ENCODE measurements around the gene IGSF10. TPM values are rescaled to one million over a fixed set of nuclear protein-coding genes. Genes with fewer than 3 reads are reported as not detected.

The IGSF10 gene
- total and polyA plus RNA-seq, 2 donors (not counting 1 experiment from before 2014, with no cell fraction given), result 0.03 TPM; not detected in 1

DNA sequence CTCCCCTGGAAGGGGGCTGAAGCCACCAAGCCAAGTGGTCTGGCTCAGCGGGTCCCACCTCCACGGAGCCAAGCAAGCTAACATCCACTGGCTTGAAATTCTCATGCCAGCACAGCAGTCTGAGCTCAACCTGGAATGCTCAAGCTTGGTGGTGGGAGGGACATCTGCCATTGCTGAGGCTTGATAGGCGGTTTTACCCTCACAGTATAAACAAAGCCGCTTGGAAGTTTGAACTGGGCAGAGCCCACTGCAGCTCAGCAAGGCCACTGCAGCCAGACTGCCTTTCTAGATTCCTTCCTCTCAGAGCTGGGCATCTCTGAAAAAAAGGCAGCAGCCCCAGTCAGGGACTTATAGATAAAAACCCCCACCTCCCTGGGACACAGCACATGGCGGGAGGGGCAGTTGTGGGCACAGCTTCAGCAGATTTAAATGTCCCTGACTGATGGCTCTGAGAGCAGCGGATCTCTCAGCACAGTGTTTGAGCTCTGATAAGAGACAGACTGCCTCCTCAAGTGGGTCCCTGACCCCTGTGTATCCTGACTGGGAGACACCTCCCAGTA is 23.2 kb upstream of the IGSF10 start:
- H3K4me2 ChIP-seq (replicated peaks; ENCODE audit: low read depth, low read length, poor library complexity, severe bottlenecking), result no peak overlapping the region
- Mint-ChIP-seq H3K4me3 (no peak overlapping the region), H3K9me3 (ENCODE audit: insufficient read depth) (peaks cover 7% of the 10 kb centered on the region), H3K4me1 (no peaks in the 10 kb centered on the region), H3K27me3 (peaks cover 12% of the 10 kb centered on the region), H3K27ac (no peak overlapping the region)
- H3K4me1 ChIP-seq (ENCODE audit: control insufficient read depth in 2 of 2, insufficient read depth in 2 of 2, low read length in 2 of 2), result no peaks in the 10 kb centered on the region
- DNase-seq (no peak), ATAC-seq (ENCODE audit: low read depth) (no peak)
- H4K20me1 ChIP-seq (ENCODE audit: control insufficient read depth, insufficient read depth, low read length, poor library complexity, severe bottlenecking), result no peaks in the 10 kb centered on the region
- WGBS (ENCODE audit: insufficient coverage), result 91% methylated on average over 6 of the region's 6 CpGs
- H2AFZ ChIP-seq (ENCODE audit: insufficient read depth, low read depth, low read length, poor library complexity, severe bottlenecking), result no peak overlapping the region
- no peaks in the 10 kb centered on the region for H3K79me2 ChIP-seq (ENCODE audit: control insufficient read depth, insufficient read depth, low read length)
- peaks cover 0 to 3% (median 0%) of the 10 kb centered on the region in 4 experiments for H3K27me3 ChIP-seq (replicated peaks in 1 of 4; ENCODE audit: control extremely low read depth in 1 of 4, control insufficient read depth in 3 of 4, insufficient read depth in 4 of 4, low read length in 3 of 4)
- no peaks in the 10 kb centered on the region for H3K36me3 ChIP-seq (replicated peaks in 1 of 2; ENCODE audit: control extremely low read depth in 1 of 2, control insufficient read depth in 1 of 2, extremely low read depth in 1 of 2, insufficient read depth in 2 of 2, low read length in 1 of 2)
- H3K4me3 ChIP-seq (ENCODE audit: control extremely low read depth in 1 of 5, extremely low read depth in 1 of 5, insufficient read depth in 1 of 5, low read depth in 2 of 5, low read length in 4 of 5), result no peak overlapping the region
- no peak overlapping the region for H3K27ac ChIP-seq (ENCODE audit: low read length in 2 of 2)
- H3K9ac ChIP-seq (ENCODE audit: low read length), result no peak overlapping the region
- peaks cover 0 to 23% (median 2%) of the 10 kb centered on the region in 3 donors for H3K9me3 ChIP-seq (ENCODE audit: control extremely low read depth in 1 of 3, control insufficient read depth in 2 of 3, insufficient read depth in 1 of 3, low read length in 2 of 3)
- intact Hi-C loops (cut with micrococcal nuclease), result no loop called here
- TF ChIP-seq EZH2 (IDR thresholded peaks at IDR 0.05; ENCODE audit: borderline replicate concordance, insufficient read depth, low read depth, low read length, poor library complexity, severe bottlenecking), result no peak
- TF ChIP-seq, protein P1, sequence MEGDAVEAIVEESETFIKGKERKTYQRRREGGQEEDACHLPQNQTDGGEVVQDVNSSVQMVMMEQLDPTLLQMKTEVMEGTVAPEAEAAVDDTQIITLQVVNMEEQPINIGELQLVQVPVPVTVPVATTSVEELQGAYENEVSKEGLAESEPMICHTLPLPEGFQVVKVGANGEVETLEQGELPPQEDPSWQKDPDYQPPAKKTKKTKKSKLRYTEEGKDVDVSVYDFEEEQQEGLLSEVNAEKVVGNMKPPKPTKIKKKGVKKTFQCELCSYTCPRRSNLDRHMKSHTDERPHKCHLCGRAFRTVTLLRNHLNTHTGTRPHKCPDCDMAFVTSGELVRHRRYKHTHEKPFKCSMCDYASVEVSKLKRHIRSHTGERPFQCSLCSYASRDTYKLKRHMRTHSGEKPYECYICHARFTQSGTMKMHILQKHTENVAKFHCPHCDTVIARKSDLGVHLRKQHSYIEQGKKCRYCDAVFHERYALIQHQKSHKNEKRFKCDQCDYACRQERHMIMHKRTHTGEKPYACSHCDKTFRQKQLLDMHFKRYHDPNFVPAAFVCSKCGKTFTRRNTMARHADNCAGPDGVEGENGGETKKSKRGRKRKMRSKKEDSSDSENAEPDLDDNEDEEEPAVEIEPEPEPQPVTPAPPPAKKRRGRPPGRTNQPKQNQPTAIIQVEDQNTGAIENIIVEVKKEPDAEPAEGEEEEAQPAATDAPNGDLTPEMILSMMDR (IDR thresholded peaks at IDR 0.05), result no peak
- ChIA-PET CTCF (no interaction called here), POLR2A (no interaction called here)

DNA sequence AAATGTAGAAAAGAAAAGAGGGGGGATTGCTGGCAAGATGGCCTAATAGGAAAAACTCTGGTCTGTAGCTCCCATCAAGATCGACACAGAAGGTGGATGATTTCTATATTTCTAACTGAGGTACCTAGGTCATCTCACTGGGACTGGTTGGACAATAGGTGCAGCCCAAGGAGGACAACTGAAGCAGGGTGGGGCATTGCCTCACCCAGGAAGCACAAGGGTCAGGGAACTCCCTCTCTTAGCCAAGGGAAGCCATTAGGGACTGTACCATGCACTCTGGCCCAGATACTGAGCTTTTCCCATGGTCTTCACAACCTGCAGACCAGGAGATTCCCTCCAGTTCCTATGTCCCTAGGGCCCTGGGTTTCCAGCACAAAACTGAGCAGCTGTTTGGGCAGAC is 22.6 kb upstream of the IGSF10 start:
- CTCF ChIA-PET, result interaction anchor here (0.8 to 5.6 kb wide), 2 partner anchors 15 to 44 kb away, joined by 3 to 32 read pairs; no protein-coding TSS in a partner anchor
- intact Hi-C loops (cut with micrococcal nuclease), result no loop called here

More for the DNA sequence above, 22.6 kb upstream of the IGSF10 start:
- Mint-ChIP-seq H3K27ac (no peak overlapping the region), H3K4me3 (no peak overlapping the region), H3K27me3 (peaks cover 12% of the 10 kb centered on the region), H3K9me3 (ENCODE audit: insufficient read depth) (peaks cover 7% of the 10 kb centered on the region), H3K4me1 (no peaks in the 10 kb centered on the region)
- H3K4me1 ChIP-seq (ENCODE audit: control insufficient read depth in 2 of 2, insufficient read depth in 2 of 2, low read length in 2 of 2), result no peaks in the 10 kb centered on the region
- POLR2A ChIA-PET, result no interaction called here
- H3K27ac ChIP-seq (ENCODE audit: low read length in 2 of 2), result no peak overlapping the region
- DNase-seq, result no peak
- H3K9ac ChIP-seq (ENCODE audit: low read length), result no peak overlapping the region
- no peaks in the 10 kb centered on the region for H3K36me3 ChIP-seq (replicated peaks in 1 of 2; ENCODE audit: control extremely low read depth in 1 of 2, control insufficient read depth in 1 of 2, extremely low read depth in 1 of 2, insufficient read depth in 2 of 2, low read length in 1 of 2)
- peaks cover 0 to 3% (median 0%) of the 10 kb centered on the region in 4 experiments for H3K27me3 ChIP-seq (replicated peaks in 1 of 4; ENCODE audit: control extremely low read depth in 1 of 4, control insufficient read depth in 3 of 4, insufficient read depth in 4 of 4, low read length in 3 of 4)
- no peak overlapping the region for H3K4me3 ChIP-seq (ENCODE audit: control extremely low read depth in 1 of 5, extremely low read depth in 1 of 5, insufficient read depth in 1 of 5, low read depth in 2 of 5, low read length in 4 of 5)
- WGBS (ENCODE audit: insufficient coverage), result 91% methylated on average over 1 of the region's 1 CpG
- no peaks in the 10 kb centered on the region for H4K20me1 ChIP-seq (ENCODE audit: control insufficient read depth, insufficient read depth, low read length, poor library complexity, severe bottlenecking)
- ATAC-seq (ENCODE audit: low read depth), result no peak
- TF ChIP-seq, protein P1 (IDR thresholded peaks at IDR 0.05), result no peak
- TF ChIP-seq EZH2 (IDR thresholded peaks at IDR 0.05; ENCODE audit: borderline replicate concordance, insufficient read depth, low read depth, low read length, poor library complexity, severe bottlenecking), result no peak
- H3K79me2 ChIP-seq (ENCODE audit: control insufficient read depth, insufficient read depth, low read length), result no peaks in the 10 kb centered on the region
- no peak overlapping the region for H3K4me2 ChIP-seq (replicated peaks; ENCODE audit: low read depth, low read length, poor library complexity, severe bottlenecking)
- H3K9me3 ChIP-seq (ENCODE audit: control extremely low read depth in 1 of 3, control insufficient read depth in 2 of 3, insufficient read depth in 1 of 3, low read length in 2 of 3), result peaks cover 0 to 23% (median 2%) of the 10 kb centered on the region in 3 donors
- H2AFZ ChIP-seq (ENCODE audit: insufficient read depth, low read depth, low read length, poor library complexity, severe bottlenecking), result no peak overlapping the region

Measured in B cell (primary cell).